HUES64 (cell line): Measurements from ENCODE around the gene TMTC3.

Source experiments
- H3K27ac ChIP-seq: 2 replicates; pipeline ENCODE4 v1.7.0; 2013; ENCODE audit warnings: low read depth, low read length, inconsistent platforms
- H3K27me3 ChIP-seq: 2 replicates; pipeline ENCODE4 v1.6.1; 2013; ENCODE audit warnings: mild to moderate bottlenecking, low read length; ENCODE audit not compliant: insufficient read depth
- H3K36me3 ChIP-seq: 2 replicates; pipeline ENCODE4 v1.6.1; 2013; ENCODE audit warnings: mild to moderate bottlenecking, low read length; ENCODE audit not compliant: insufficient read depth
- H3K4me1 ChIP-seq: 2 replicates; pipeline ENCODE4 v1.6.1; 2013; ENCODE audit warnings: mild to moderate bottlenecking, low read length, moderate library complexity; ENCODE audit not compliant: insufficient read depth
- H3K4me3 ChIP-seq: 2 replicates; pipeline ENCODE4 v1.5.1; 2013; ENCODE audit warnings: mild to moderate bottlenecking, low read length, moderate library complexity
- H3K9ac ChIP-seq: 2 replicates; pipeline ENCODE4 v1.6.1; 2013; ENCODE audit warnings: mild to moderate bottlenecking, low read depth, low read length
- H3K9me3 ChIP-seq: 2 replicates; pipeline ENCODE4 v1.6.1; 2013; ENCODE audit warnings: low read depth, low read length; ENCODE audit not compliant: insufficient read depth
- WGBS: fragments of 150-250, 120-280 bp; methylation state at CpG from one replicate; pipeline ENCODE4 v1.1.7; 2013; ENCODE audit warnings: missing lambda C conversion rate; 5-methylcytosine and 5-hydroxymethylcytosine counted together

Gene TMTC3

DNA sequence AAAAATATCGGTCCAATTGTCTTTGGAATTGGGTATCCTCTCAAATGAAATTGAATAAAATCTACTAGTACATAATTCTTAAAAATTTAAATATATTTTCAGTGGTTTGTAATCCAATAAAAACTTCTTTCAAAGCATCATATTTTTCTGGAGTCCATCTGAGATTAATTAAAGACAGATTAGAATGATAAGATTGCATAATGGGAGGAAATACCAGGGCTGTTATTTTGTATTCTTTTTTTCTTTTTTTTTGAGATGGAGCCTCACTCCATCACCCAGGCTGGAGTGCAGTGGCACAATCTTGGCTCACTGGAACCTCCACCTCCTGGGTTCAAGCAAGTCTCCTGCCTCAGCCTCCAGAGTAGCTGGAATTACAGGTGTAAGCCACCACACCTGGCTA lies 103.8 kb downstream of the TMTC3 start:
- H3K27me3 ChIP-seq = no peaks in the 10 kb centered on the region
- no peaks in the 10 kb centered on the region for H3K9me3 ChIP-seq
- no peaks in the 10 kb centered on the region for H3K36me3 ChIP-seq
- H3K27ac ChIP-seq = no peak overlapping the region
- no CpG with 5 or more reads among the region's 1 CpG for WGBS
- no peak overlapping the region for H3K9ac ChIP-seq
- peaks cover 11% of the 10 kb centered on the region for H3K4me1 ChIP-seq
- no peak overlapping the region for H3K4me3 ChIP-seq

DNA sequence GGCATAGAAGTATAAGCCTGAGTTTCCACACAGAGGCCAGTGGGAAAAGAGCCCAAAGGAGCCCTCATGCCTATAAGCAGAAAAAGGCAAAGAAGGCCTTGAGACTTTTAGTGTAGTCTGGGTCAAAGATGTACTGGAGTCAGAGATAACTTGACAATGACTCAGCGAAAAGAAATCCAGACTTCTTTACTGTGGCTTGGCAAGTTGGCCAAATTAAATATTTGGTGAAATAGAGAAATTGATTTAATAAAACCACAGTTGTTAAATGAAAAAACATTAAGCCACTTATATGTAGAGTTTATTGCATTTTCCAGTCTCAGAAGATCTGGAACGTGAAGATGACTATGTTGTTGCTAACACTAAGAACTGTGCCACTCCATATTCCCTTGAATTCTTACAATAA lies 105.1 kb downstream of the TMTC3 start:
- Histone ChIP-seq H3K9me3 (no peaks in the 10 kb centered on the region), H3K27ac (no peak overlapping the region), H3K27me3 (no peaks in the 10 kb centered on the region), H3K9ac (no peak overlapping the region), H3K4me1 (peaks cover 11% of the 10 kb centered on the region), H3K4me3 (no peak overlapping the region), H3K36me3 (no peaks in the 10 kb centered on the region)
- 100% methylated on average over 2 of the region's 2 CpGs for WGBS

DNA sequence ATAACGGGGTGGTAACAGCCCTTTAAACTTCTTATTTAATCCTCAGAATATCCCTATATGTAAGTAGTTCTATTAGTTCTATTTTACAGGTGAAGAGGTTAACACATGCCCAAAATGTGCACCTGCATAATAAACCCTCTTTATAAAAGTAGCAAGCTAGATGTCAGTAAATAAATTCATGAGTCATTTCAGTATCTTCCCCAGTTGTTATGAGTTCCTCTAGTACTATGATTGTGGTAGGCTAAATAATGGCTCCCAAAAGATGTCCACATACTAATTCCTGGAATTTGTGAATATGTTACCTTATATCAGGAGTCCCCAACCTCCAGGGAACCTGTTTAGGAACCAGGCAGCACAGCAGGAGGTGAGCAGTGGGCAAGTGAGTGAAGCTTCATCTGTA lies 106.5 kb downstream of the TMTC3 start:
- Histone ChIP-seq H3K4me3 (no peak overlapping the region), H3K9ac (no peak overlapping the region), H3K9me3 (no peaks in the 10 kb centered on the region), H3K4me1 (peaks cover 11% of the 10 kb centered on the region), H3K27ac (no peak overlapping the region), H3K36me3 (no peaks in the 10 kb centered on the region), H3K27me3 (no peaks in the 10 kb centered on the region)
- WGBS = no CpG with 5 or more reads among the region's 1 CpG
